SHP77 treated with DMSO at 0.1 percent for 48 hours (cell line): ENCODE data around the gene TMEM92.
"Not testable (repeated sequence)": the region's sequence is repeated elsewhere in the genome, so short reads cannot be mapped to it uniquely, and the experiment has no call there.

ENCODE experiments used
- DNase-seq: peaks from one replicate; lab custom pipeline; 2025; lab: John Stamatoyannopoulos, UW

The TMEM92 gene

DNA sequence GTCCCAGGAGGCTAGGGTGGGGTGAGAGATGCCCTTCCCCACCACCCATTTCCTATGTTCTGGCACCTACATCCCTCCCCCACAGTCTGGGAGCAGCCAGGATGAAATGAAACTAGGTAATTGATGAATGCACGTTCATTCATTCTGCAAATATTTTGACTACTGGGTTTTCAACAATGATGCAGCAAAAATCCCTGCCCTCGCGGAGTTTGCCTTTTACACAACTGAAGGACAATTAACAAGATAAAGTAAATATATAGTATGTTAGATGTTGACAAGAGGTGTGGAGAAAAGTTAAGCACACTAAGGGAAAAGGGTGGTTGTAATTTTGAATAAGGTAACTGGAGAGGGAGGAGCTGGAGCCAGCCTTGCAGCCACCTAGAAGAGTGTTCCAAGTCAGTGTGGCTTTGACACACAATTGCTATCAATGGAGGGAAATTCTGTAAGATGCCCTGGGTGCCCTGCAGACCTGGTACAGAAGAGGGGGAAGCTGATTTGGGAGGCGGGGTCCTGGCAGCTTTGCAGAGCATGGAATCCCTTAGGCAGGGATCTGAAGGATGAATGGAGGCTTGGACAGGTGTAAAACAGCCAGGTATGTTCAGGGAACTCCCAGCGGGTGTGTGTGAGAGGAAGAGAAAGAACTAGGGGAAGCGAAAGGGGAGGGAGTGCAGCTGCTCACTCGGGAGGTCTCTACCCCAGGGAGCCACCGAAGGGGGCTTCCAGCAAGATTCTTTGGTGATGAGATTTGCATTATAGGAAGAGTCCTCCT is 2.5 kb downstream of the TMEM92 start:
- no peak for DNase-seq

DNA sequence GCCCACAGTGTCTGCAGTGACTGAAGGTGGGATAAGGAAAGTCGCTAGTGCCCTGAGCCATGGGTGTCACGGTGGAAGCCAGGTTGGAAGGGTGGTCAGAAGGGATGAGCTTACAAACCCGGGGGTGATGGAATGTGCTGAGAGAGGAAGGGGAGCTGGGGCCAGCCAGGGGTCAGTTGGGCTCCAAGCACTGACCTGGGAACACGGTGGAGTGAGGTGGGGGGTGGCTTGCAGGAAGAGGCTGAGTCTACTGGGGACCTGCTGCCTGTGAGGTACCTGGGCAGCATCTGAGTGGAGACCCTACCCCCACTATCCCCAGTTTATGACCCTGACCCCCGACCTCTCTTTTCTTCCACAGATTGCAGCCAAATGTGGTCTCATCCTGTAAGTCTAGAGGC is 3.1 kb downstream of the TMEM92 start:
- DNase-seq: no peak

DNA sequence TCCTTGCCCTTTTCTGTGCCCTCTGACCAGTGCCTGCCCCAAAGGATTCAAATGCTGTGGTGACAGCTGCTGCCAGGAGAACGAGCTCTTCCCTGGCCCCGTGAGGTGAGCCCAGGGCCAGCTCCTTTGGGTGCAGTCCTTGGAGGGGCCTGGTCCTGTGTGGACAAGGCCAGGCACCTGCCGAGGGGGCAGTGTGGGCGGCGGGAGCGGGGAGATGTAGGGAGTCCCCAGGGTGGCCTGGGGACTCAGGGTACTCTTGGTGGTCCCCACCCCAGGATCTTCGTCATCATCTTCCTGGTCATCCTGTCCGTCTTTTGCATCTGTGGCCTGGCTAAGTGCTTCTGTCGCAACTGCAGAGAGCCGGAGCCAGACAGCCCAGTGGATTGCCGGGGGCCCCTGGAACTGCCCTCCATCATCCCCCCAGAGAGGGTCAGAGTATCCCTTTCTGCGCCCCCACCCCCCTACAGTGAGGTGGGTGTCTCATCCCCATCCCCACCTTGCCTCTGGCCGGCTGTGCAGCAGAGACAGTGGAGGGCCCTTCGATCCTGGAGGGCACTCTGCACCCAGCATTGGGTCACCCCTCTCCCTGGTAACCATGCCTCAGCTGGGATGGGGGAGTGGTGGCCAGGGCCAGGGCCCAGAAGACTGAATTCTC is 4.4 kb downstream of the TMEM92 start:
- DNase-seq: no peak

DNA sequence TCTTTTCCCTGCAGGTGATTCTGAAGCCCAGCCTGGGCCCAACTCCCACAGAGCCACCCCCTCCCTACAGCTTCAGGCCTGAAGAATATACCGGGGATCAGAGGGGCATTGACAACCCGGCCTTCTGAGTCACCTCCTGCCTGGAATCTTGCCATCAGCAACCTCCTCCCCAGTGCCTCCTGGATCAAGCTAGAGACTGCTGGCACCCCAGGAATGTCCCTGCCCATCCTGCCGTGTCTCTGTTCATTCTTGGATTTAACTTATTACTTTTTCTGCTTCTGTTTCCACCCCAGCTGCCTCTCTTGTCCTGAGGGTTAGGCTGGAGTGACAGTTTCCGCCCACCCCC is 4.9 kb downstream of the TMEM92 start:
- DNase-seq: no peak

DNA sequence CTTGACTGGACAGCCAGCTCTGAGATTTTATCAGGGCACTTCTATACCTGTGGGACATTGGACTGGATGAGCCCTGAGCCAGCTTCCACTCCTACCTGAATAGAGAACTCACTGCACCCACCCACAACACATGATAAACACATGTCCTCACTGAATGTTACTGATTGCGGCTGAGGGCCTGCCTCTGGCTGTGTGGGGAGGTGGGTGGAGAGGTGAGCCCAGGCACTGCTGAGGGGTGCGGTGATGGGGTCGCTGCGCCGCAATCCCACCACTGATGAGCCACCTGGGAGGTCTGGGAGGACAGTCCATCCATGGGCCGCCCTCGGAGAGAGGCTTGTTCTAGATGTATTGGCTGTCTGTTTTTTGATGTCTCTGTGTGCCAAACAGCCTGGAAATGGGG is 5.4 kb downstream of the TMEM92 start:
- no peak for DNase-seq

- no peak for DNase-seq
These were observed 5.8 kb downstream of the TMEM92 start for GRCh38 chr17:50280068-50280467.

GRCh38 chr17:50280801-50281441 is 6.7 kb downstream of the TMEM92 start:
- DNase-seq: no peak

DNA sequence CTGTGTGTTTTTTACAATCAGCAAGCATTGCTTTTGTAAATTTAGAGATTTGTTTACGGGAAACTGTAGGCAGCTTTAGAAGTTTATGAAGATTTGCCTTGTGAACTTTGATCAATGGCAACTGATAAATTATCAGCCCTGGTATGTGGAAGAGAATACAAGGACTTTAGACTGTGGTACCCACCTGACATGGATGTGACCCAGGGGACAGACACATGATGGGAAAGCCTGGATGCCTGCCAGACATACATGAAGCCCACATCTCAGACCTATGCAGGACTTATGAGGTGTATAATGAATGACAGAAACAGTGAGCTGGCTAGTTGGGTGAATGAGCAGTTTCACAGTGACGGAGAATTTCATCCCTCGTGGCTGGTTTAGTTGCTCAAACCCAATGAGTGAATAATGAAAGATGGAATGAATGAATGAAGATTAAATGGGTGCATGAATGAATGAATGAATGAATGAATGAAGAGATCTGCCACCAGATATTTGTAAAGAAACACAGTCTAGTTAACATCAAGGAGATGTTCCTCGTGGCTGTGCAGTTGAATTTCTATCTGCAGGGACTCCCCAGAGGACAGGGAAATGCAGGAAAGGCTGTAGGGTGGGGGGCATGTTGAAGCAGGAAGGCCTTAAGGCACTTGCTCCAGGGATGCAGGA is 7.6 kb downstream of the TMEM92 start:
- no peak for DNase-seq

- DNase-seq: no peak
These were observed 9.0 kb downstream of the TMEM92 start for GRCh38 chr17:50283246-50283645.

GRCh38 chr17:50283714-50284113 is 9.4 kb downstream of the TMEM92 start:
- DNase-seq: no peak

- DNase-seq: no peak
These were observed 11.7 kb downstream of the TMEM92 start for GRCh38 chr17:50285941-50286340.

GRCh38 chr17:50287302-50287701 is 13.0 kb downstream of the TMEM92 start:
- not testable (repeated sequence) for DNase-seq

- DNase-seq: no peak
These were observed 14.0 kb downstream of the TMEM92 start for GRCh38 chr17:50288306-50288705.

DNA sequence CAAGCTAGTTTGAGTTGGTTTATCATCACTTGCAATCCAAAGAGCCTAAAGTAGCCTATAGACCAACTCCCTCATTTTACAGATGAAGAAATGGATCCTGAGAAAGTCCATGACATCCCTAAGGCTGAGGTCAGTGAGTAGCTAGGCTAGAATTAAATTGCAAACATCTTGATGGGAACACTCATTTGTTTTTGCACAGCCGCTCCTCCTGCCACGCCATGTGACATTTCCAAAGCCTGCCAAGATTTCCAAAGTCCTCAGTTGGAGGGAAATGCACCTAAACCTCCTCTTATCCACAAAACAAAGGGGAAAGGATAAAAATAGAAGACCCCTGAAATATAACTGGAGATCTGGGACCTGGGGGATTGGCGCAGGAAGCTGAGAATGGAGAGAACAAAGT is 15.0 kb downstream of the TMEM92 start:
- no peak for DNase-seq

DNA sequence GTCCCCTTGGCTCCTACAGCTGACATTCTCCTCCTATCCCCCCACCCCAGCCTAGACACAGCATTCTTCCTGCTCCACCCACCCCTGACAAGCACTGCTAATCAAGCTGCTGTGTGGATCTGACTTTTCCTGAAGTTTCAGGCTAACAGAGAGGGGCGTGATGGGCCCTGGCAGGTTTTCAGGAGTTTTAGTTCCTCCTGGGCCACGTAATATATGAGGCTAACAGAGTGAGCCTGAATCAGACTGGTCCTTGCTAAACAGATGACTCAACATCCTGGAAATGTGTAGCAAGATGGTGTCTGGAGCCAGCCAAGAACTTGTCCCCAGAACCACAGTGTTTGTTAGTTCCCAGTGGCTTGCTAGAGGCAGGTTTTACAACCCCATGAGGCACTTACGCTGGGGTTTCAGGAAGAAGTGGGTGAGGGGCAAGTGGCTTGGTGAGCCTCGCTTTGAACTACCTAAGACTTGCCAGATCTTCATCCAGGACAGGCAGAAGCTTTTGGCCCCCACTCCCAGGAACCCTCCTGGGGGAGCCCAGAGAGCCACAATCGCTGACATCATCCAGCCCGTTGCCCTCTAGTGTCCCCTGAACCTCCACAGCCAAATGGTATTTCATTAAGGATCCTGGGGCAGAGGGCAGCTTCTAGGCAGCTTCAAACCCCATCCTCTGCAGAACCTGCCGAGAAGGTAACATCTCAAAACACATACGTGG is 15.9 kb downstream of the TMEM92 start:
- no peak for DNase-seq

GRCh38 chr17:50290933-50291332 is 16.7 kb downstream of the TMEM92 start:
- no peak for DNase-seq

GRCh38 chr17:50292465-50292864 is 18.2 kb downstream of the TMEM92 start:
- no peak for DNase-seq

- DNase-seq: no peak
These were observed 20.8 kb downstream of the TMEM92 start for GRCh38 chr17:50295021-50295420.

DNA sequence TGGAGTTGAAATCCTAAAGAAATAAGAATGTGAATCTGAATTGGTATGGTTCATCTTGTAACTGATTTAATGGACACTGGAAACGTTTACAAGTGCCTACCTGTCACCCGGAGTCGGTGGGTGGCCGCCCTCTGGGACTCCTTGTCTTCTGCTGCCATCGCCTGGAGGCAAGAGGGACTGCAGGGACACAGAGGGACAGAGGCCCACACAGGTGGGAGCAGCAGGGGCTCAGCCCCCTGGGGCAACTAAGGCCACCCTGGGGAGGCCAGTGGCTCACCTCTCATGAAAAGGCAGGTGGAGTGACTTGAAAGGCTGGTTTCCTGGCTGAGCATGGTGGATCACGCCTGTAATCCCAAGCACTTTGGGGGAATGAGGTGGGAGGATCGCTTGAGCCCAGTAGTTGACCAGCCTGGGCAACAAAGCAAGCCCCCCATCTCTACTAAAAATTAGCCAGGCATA is 23.2 kb downstream of the TMEM92 start:
- DNase-seq: peak; percentile 51

DNA sequence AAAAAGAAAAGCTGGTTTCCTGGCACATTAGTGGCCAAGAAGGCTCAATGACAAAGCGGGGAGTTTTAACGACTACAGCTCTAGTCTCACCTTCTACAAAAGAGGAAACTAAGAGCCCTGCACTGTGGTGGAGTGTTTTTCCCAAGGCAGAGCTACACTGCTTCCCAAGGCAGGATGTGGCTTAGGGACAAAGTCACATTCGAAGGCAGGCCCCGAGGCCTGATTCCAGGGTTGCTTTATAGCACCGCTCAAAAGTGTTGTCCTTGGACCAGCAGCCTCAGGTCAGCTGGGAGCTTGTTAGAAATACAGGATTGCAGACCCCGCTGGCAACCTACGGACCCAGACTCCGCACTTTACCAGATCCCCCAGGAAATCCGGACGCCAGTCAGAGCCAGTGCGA is 23.8 kb downstream of the TMEM92 start:
- no peak for DNase-seq

DNA sequence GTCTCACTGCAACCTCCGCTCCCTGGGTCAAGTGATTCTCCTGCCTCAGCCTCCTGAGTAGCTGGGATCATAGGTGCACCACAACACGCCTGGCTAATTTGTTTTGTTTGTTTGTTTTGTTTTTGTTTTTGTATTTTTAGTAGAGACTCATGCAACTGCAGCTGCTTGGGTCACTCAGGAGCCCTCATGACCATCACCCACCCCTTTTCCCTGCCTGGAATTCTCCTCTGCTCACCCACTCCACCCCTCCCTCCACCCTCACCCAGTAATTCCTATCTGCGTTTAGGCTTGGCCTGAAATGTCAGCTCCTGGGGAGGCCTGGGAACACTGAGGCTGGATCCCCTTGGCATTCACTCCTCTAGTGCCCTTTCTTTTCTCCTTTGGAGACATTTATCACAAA is 25.5 kb downstream of the TMEM92 start:
- no peak for DNase-seq

DNA sequence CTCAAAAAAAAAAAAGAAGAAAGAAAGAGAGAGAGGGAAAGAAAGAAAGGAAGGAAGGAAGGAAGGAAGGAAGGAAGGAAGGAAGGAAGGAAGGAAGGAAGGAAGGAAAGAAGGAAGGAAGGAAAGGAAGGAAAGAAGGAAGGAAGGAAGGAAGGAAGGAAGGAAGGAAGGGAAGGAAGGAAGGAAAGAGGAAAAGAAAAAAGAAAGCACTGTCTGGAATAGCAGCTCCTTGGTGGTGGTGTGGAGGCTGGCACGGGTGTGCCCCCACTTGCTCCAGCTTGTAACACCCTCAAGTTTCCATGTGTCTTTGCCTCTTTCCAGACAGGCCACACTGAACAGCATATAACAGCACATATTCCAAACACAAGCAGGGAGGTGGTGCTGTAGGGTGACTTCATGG is 26.6 kb downstream of the TMEM92 start:
- not testable (repeated sequence) for DNase-seq
